ENCODE data around the gene LIMCH1.

The LIMCH1 gene

DNA sequence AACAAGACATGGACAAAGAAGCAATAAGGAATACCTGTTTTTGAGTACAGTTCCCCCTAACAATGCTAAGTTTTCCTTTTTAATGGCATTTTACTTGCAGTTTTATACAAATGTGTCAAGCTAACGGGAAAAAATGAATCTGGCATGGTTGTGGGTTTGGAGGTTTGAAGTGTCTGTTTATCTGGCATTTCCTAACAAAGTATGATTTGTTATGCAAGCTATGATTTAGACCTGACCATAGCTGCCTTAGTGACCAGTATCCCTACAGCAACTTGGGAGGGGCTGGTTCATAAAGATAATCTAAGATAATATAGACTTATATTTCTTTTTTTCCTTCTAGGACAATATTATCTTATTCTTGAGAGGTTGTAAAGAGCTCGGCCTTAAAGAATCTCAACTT, 60.6 kb downstream of the LIMCH1 start:
- no peaks in the 10 kb centered on the region for H3K27me3 ChIP-seq (ENCODE audit: control insufficient read depth in 5 of 5, insufficient read depth in 4 of 5, low read length in 5 of 5)
- H3K4me1 ChIP-seq (ENCODE audit: control insufficient read depth in 5 of 5, insufficient read depth in 5 of 5, low read length in 5 of 5) = peaks cover 0 to 31% (median 15%) of the 10 kb centered on the region in 5 donors
- H3K27ac ChIP-seq (ENCODE audit: low read depth, low read length) = no peak overlapping the region
- peaks cover 0 to 3% (median 0%) of the 10 kb centered on the region in 5 donors for H3K36me3 ChIP-seq (ENCODE audit: control insufficient read depth in 5 of 5, insufficient read depth in 5 of 5, low read length in 5 of 5)
- H3K9ac ChIP-seq (ENCODE audit: low read length in 5 of 5) = no peak overlapping the region
- H3K4me3 ChIP-seq (ENCODE audit: low read depth in 1 of 5, low read length in 5 of 5) = no peak overlapping the region
- no peaks in the 10 kb centered on the region for H3K9me3 ChIP-seq (ENCODE audit: control insufficient read depth in 5 of 5, low read length in 5 of 5)

DNA sequence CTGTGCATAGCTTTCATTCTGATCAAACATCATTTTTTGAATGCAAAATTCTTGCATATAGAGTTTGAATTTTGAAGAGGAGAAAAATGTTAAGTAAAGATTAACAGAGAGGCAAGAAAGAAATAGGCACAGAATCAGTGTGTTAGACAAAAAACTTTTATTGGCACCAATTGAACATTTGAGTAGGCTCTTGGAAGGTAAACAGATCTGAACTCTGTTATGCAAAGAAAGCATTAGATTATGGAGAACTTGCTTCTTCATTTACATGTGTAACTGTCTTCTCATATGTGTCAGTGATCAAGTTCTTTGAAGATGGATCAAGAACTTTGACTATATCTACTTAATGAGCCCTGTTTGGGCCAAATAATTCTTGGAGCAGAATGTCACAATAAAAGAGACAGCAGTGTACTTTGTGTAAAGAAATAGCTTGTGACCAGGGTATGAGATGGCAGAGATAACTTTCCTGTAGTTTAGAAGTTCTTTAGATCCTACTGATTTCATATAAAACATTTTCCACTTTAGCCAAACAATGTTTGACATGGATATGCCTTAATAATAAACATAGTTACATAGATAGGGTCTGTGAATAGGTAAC, 61.3 kb downstream of the LIMCH1 start:
- Histone ChIP-seq H3K4me1 (ENCODE audit: control insufficient read depth in 5 of 5, insufficient read depth in 5 of 5, low read length in 5 of 5) (peaks cover 0 to 26% (median 10%) of the 10 kb centered on the region in 5 donors), H3K9ac (ENCODE audit: low read length in 5 of 5) (no peak overlapping the region), H3K27ac (ENCODE audit: low read depth, low read length) (no peak overlapping the region), H3K9me3 (ENCODE audit: control insufficient read depth in 5 of 5, low read length in 5 of 5) (no peaks in the 10 kb centered on the region), H3K27me3 (ENCODE audit: control insufficient read depth in 5 of 5, insufficient read depth in 4 of 5, low read length in 5 of 5) (no peaks in the 10 kb centered on the region), H3K36me3 (ENCODE audit: control insufficient read depth in 5 of 5, insufficient read depth in 5 of 5, low read length in 5 of 5) (peaks cover 0 to 3% (median 0%) of the 10 kb centered on the region in 5 donors), H3K4me3 (ENCODE audit: low read depth in 1 of 5, low read length in 5 of 5) (no peak overlapping the region)

DNA sequence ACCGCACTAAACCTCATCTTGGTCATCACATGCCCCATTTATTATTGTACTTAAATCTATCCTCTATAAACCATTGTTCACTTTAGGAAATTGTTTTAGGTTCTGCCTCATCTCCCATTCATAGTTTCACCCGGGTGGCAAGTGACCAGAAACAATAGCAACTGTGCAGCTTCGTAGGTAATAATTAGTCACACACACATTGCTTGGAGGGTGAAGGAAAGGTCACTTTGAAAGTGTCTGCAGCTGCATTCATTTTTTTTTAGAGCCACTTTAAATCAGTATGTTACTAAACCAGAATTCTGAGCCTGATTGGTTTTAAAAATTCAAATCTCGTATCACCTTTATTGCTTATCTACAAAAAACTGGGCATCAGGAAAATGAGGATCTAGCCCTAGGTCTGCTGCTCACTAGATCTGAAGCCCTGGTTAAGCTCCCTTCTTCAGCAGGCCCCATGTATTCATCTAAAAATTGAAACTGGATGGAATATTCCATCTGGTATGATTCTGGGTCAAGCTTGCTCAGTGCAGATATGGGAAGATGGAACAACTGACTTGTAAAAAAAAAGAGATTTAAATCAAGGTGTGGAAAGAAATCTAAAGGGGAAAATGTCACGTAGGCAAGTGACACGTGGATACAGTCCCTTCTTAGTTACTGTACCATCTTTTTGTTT, 62.4 kb downstream of the LIMCH1 start:
- Histone ChIP-seq H3K4me1 (ENCODE audit: control insufficient read depth in 5 of 5, insufficient read depth in 5 of 5, low read length in 5 of 5) (peaks cover 0 to 20% (median 0%) of the 10 kb centered on the region in 5 donors), H3K9me3 (ENCODE audit: control insufficient read depth in 5 of 5, low read length in 5 of 5) (no peaks in the 10 kb centered on the region), H3K36me3 (ENCODE audit: control insufficient read depth in 5 of 5, insufficient read depth in 5 of 5, low read length in 5 of 5) (peaks cover 0 to 3% (median 0%) of the 10 kb centered on the region in 5 donors), H3K9ac (ENCODE audit: low read length in 5 of 5) (no peak overlapping the region), H3K4me3 (ENCODE audit: low read depth in 1 of 5, low read length in 5 of 5) (no peak overlapping the region), H3K27ac (ENCODE audit: low read depth, low read length) (no peak overlapping the region), H3K27me3 (ENCODE audit: control insufficient read depth in 5 of 5, insufficient read depth in 4 of 5, low read length in 5 of 5) (no peaks in the 10 kb centered on the region)

DNA sequence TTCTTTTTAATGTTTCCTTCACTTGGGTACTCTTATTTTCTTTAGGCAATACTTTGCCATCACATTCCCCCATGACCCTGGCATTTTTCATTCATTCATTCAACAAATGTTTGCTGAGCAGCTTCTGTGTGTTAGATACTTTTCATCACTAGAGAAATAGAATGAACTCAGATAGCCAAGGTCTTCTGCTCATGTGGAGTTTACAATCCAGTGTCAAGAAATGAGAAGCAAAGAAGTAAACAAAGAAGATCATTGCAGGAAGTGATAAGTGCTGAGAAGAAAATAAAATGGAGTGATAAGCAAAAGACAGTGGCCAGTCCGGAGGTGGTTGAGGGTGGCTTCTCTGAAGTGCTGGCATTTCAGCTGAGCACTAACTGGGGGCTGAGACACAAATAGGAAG, 63.1 kb downstream of the LIMCH1 start:
- Histone ChIP-seq H3K4me1 (ENCODE audit: control insufficient read depth in 5 of 5, insufficient read depth in 5 of 5, low read length in 5 of 5) (peaks cover 0 to 20% (median 0%) of the 10 kb centered on the region in 5 donors), H3K36me3 (ENCODE audit: control insufficient read depth in 5 of 5, insufficient read depth in 5 of 5, low read length in 5 of 5) (peaks cover 0 to 4% (median 3%) of the 10 kb centered on the region in 5 donors), H3K9ac (ENCODE audit: low read length in 5 of 5) (no peak overlapping the region), H3K27ac (ENCODE audit: low read depth, low read length) (no peak overlapping the region), H3K27me3 (ENCODE audit: control insufficient read depth in 5 of 5, insufficient read depth in 4 of 5, low read length in 5 of 5) (no peaks in the 10 kb centered on the region), H3K9me3 (ENCODE audit: control insufficient read depth in 5 of 5, low read length in 5 of 5) (no peaks in the 10 kb centered on the region), H3K4me3 (ENCODE audit: low read depth in 1 of 5, low read length in 5 of 5) (no peak overlapping the region)

DNA sequence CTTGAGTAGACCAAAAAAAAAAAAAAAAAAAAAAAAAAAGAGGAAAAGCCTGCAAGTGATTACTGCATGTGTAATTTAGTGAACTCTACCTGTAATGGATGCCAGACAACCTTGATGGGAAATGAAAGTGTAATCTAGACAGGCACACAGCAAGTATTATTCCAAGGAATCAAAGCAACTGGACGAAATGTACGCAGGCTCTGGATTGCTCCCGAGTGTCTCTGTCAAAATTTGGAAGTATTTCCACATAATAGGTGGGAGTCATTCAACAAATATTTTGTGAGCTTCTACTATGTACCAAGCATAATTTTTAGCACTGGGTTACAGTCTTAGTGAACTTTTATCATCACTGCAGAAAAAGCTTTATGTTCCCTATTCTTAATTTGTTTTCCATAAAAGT, 64.2 kb downstream of the LIMCH1 start:
- H3K9me3 ChIP-seq (ENCODE audit: control insufficient read depth in 5 of 5, low read length in 5 of 5) = no peaks in the 10 kb centered on the region
- H3K4me3 ChIP-seq (ENCODE audit: low read depth in 1 of 5, low read length in 5 of 5) = no peak overlapping the region
- H3K27ac ChIP-seq (ENCODE audit: low read depth, low read length) = no peak overlapping the region
- H3K9ac ChIP-seq (ENCODE audit: low read length in 5 of 5) = no peak overlapping the region
- peaks cover 0 to 8% (median 5%) of the 10 kb centered on the region in 5 donors for H3K36me3 ChIP-seq (ENCODE audit: control insufficient read depth in 5 of 5, insufficient read depth in 5 of 5, low read length in 5 of 5)
- no peaks in the 10 kb centered on the region for H3K27me3 ChIP-seq (ENCODE audit: control insufficient read depth in 5 of 5, insufficient read depth in 4 of 5, low read length in 5 of 5)
- peaks cover 0 to 20% (median 0%) of the 10 kb centered on the region in 5 donors for H3K4me1 ChIP-seq (ENCODE audit: control insufficient read depth in 5 of 5, insufficient read depth in 5 of 5, low read length in 5 of 5)

DNA sequence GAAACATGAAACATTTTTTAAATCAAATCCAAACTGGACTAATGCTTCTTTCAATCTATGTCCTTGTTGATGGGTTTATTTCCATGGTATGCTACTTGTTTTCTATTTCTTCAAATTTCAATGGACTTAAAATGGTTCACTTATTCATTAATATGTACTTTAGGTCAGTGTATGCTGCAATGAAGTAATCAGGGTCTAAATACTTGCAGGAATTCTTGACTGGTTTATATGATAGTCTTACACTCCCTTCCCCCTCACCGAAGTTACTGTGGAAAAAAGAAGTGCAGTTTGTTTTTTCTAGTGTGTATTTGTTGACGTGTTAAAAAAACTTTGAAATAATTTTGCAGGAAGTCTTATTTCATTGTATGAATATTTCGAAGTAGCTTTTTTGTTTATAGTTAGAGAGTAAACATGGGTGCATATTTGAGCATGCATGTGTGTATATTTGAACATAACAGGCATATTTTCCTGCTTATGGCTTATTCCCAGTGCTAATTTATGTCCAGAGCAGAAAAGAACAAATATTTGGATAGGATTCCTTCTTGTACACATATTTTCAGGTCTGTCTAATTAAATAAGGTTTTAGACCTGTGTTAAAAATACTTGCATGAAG, 65.0 kb downstream of the LIMCH1 start:
- no peak overlapping the region for H3K9ac ChIP-seq (ENCODE audit: low read length in 5 of 5)
- no peak overlapping the region for H3K27ac ChIP-seq (ENCODE audit: low read depth, low read length)

DNA sequence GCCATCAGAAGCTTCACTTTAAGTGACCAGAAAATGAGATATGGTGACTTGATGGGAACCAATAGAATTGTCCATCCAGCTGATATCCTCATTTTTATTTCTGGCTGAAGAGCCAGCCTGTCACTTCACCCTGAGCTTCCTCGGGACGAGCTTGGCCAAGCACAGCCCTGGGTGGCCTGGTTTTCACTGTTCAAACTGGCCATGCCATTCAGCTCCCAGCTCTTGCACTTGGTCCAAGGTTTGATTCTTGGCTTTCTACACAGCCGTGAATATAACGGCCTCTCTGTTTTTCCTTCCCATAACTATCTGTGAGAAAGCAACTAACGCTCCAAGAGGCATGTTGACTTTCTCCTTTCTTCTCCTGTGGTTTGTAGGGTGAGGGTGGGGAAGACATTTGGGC, 71.9 kb downstream of the LIMCH1 start:
- no peak overlapping the region for H3K4me3 ChIP-seq (ENCODE audit: low read depth in 1 of 5, low read length in 5 of 5)
- H3K9ac ChIP-seq (ENCODE audit: low read length in 5 of 5) = no peak overlapping the region
- H3K27me3 ChIP-seq (ENCODE audit: control insufficient read depth in 5 of 5, insufficient read depth in 4 of 5, low read length in 5 of 5) = no peaks in the 10 kb centered on the region
- H3K36me3 ChIP-seq (ENCODE audit: control insufficient read depth in 5 of 5, insufficient read depth in 5 of 5, low read length in 5 of 5) = peaks cover 9 to 21% (median 11%) of the 10 kb centered on the region in 5 donors
- H3K4me1 ChIP-seq (ENCODE audit: control insufficient read depth in 5 of 5, insufficient read depth in 5 of 5, low read length in 5 of 5) = peaks cover 3 to 31% (median 26%) of the 10 kb centered on the region in 5 donors
- no peaks in the 10 kb centered on the region for H3K9me3 ChIP-seq (ENCODE audit: control insufficient read depth in 5 of 5, low read length in 5 of 5)
- H3K27ac ChIP-seq (ENCODE audit: low read depth, low read length) = no peak overlapping the region

More for the DNA sequence above, 65.0 kb downstream of the LIMCH1 start:
- H3K27me3 ChIP-seq (ENCODE audit: control insufficient read depth in 5 of 5, insufficient read depth in 4 of 5, low read length in 5 of 5) = no peaks in the 10 kb centered on the region
- no peaks in the 10 kb centered on the region for H3K9me3 ChIP-seq (ENCODE audit: control insufficient read depth in 5 of 5, low read length in 5 of 5)
- H3K4me1 ChIP-seq (ENCODE audit: control insufficient read depth in 5 of 5, insufficient read depth in 5 of 5, low read length in 5 of 5) = peaks cover 0 to 18% (median 0%) of the 10 kb centered on the region in 5 donors
- no peak overlapping the region for H3K4me3 ChIP-seq (ENCODE audit: low read depth in 1 of 5, low read length in 5 of 5)
- H3K36me3 ChIP-seq (ENCODE audit: control insufficient read depth in 5 of 5, insufficient read depth in 5 of 5, low read length in 5 of 5) = peaks cover 6 to 13% (median 9%) of the 10 kb centered on the region in 5 donors

DNA sequence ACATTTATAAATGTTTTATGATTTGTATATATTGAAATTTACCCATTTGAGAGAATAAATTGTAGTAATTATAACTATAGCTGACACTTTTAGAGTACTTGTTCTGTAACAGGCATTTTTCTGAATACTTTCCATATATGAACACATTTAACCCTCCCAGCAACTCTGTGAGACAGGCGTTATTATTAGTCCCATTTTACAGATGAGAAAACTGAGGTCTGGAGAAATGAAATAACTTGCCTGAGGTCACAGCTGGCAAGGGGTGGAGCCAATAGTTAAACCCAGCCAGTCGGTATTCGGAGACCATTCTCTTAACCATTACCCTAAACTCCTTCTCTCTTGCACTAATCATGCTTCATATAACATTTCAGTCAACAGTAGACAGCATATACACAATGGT, 72.5 kb downstream of the LIMCH1 start:
- H3K9ac ChIP-seq (ENCODE audit: low read length in 5 of 5) = no peak overlapping the region
- no peaks in the 10 kb centered on the region for H3K9me3 ChIP-seq (ENCODE audit: control insufficient read depth in 5 of 5, low read length in 5 of 5)
- no peak overlapping the region for H3K27ac ChIP-seq (ENCODE audit: low read depth, low read length)
- H3K4me3 ChIP-seq (ENCODE audit: low read depth in 1 of 5, low read length in 5 of 5) = no peak overlapping the region
- H3K4me1 ChIP-seq (ENCODE audit: control insufficient read depth in 5 of 5, insufficient read depth in 5 of 5, low read length in 5 of 5) = peaks cover 3 to 31% (median 26%) of the 10 kb centered on the region in 5 donors
- H3K27me3 ChIP-seq (ENCODE audit: control insufficient read depth in 5 of 5, insufficient read depth in 4 of 5, low read length in 5 of 5) = no peaks in the 10 kb centered on the region
- peaks cover 9 to 21% (median 11%) of the 10 kb centered on the region in 5 donors for H3K36me3 ChIP-seq (ENCODE audit: control insufficient read depth in 5 of 5, insufficient read depth in 5 of 5, low read length in 5 of 5)

DNA sequence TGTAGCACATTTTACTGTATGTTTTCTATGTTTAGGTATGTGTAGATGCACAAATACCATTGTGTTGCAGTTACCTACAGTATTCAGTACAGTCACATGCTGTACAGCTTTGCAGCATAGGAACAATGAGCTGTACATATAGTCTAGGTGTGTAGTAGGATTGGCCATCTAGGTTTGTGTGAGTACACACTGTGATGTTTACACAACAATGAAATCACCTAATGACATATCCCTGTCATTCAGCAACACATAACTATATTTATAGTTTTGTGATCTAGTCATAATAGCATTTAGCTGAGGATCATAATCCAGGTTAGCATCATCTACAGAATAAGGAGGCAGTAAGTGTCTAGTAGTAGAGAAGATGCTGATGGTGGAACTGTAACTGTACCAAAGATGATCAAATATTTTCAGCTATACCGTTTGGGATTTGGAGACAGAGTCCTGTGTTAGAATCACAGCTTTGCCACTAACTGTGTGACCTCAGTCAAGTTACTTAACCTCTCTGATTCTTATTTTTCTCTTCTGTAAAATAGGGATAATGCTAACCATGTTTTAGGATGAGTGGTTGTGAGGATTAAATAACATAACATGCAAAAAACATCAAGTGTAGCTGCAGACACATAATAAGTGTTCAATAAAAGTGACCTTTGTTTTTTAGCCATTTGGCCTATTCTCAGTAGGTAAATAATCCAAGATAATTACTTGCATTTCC, 73.3 kb downstream of the LIMCH1 start:
- Histone ChIP-seq H3K27ac (ENCODE audit: low read depth, low read length) (peak overlapping the region; percentile 40), H3K36me3 (ENCODE audit: control insufficient read depth in 5 of 5, insufficient read depth in 5 of 5, low read length in 5 of 5) (peaks cover 6 to 18% (median 14%) of the 10 kb centered on the region in 5 donors), H3K27me3 (ENCODE audit: control insufficient read depth in 5 of 5, insufficient read depth in 4 of 5, low read length in 5 of 5) (no peaks in the 10 kb centered on the region), H3K4me1 (ENCODE audit: control insufficient read depth in 5 of 5, insufficient read depth in 5 of 5, low read length in 5 of 5) (peaks cover 3 to 31% (median 26%) of the 10 kb centered on the region in 5 donors), H3K9me3 (ENCODE audit: control insufficient read depth in 5 of 5, low read length in 5 of 5) (no peaks in the 10 kb centered on the region), H3K9ac (ENCODE audit: low read length in 5 of 5) (no peak overlapping the region), H3K4me3 (ENCODE audit: low read depth in 1 of 5, low read length in 5 of 5) (no peak overlapping the region)
